GM12878 (cell line): ENCODE results near the gene ECM1. TPM values are rescaled to one million over a fixed set of nuclear protein-coding genes. Genes with fewer than 3 reads are reported as not detected.

Source experiments
- ATAC-seq: fragments of 200-7000 bp; cut with Tn5 transposase; 3 replicates; pipeline ENCODE4 v1.9.1; 2020; ENCODE audit warnings: mild to moderate bottlenecking, moderate library complexity
- BruUV-seq: library from RNA; stranded (reverse); fragments of 400-500 nt; replicated peaks from 2 replicates; lab custom pipeline; 2021; lab: Mats Ljungman, UMichigan
- CTCF ChIA-PET: fragments of 300-600 bp; sonication (Branson Sonifier 250); formaldehyde crosslinking; extraction: SDS; loops from one replicate; lab custom pipeline; 2021; ENCODE audit warnings: inconsistent platforms; lab: Yijun Ruan, JAX
- POLR2A ChIA-PET: fragments of 350-600 bp; formaldehyde crosslinking; extraction: SDS; loops from one replicate; lab custom pipeline; 2021; ENCODE audit warnings: inconsistent platforms; lab: Charles Lee
- RAD21 ChIA-PET: fragments of 300-600 bp; sonication (Branson Sonifier 250); formaldehyde crosslinking; loops from one replicate; lab custom pipeline; 2023; ENCODE audit warnings: antibody characterized with exemption; ENCODE audit not compliant: unreplicated experiment; lab: Charles Lee
- SMC1A ChIA-PET: fragments of 300-600 bp; sonication (Branson Sonifier 250); formaldehyde crosslinking; loops from one replicate; lab custom pipeline; 2023; ENCODE audit not compliant: unreplicated experiment, uncharacterized antibody; lab: Charles Lee
- DNase-seq: peaks from one replicate; pipeline ENCODE4 v3.0.0-alpha.2; 2011; ENCODE audit warnings: low read depth, low spot score
- FAIRE-seq: peaks from 3 replicates; lab custom pipeline; 2011; peaks lifted over from hg19 to GRCh38; lab: Jason Lieb, UNC
- H2AFZ ChIP-seq: 2 replicates; pipeline ENCODE4 v1.6.0; 2011; ENCODE audit warnings: low read depth, low read length, control low read depth; ENCODE audit not compliant: control insufficient read depth
- H3K27ac ChIP-seq: 2 replicates; pipeline ENCODE4 v1.5.1; 2011; ENCODE audit warnings: control low read depth; ENCODE audit not compliant: control insufficient read depth, insufficient read depth
- H3K27me3 ChIP-seq, 2 experiments: replicated peaks in 1 of 2; 2 replicates each; pipeline versions ENCODE4 v1.6.0 to v1.6.1; 2011; ENCODE audit warnings: low read length in 1 of 2; ENCODE audit not compliant: control insufficient read depth in 2 of 2, insufficient read depth in 2 of 2
- H3K36me3 ChIP-seq, 2 experiments: 2 replicates each; pipeline ENCODE4 v1.5.1; 2011; ENCODE audit warnings: low read length in 1 of 2; ENCODE audit not compliant: control insufficient read depth in 2 of 2, insufficient read depth in 2 of 2
- H3K4me1 ChIP-seq: 2 replicates; pipeline ENCODE4 v1.6.1; 2011; ENCODE audit warnings: mild to moderate bottlenecking, low read length, moderate library complexity, mixed read lengths; ENCODE audit not compliant: control insufficient read depth, insufficient read depth
- H3K4me2 ChIP-seq: 2 replicates; pipeline ENCODE4 v1.6.0; 2011; ENCODE audit warnings: control low read depth; ENCODE audit not compliant: control insufficient read depth, insufficient read depth
- H3K4me3 ChIP-seq: fragments of 200-600 bp; sonication (generic); 2 replicates; pipeline ENCODE4 v1.5.1; 2016
- H3K79me2 ChIP-seq: 2 replicates; pipeline ENCODE4 v1.6.0; 2011; ENCODE audit warnings: low read length; ENCODE audit not compliant: control insufficient read depth, insufficient read depth
- H3K9ac ChIP-seq: 2 replicates; pipeline ENCODE4 v1.8.0; 2011; ENCODE audit warnings: low read length, control low read depth, mixed read lengths; ENCODE audit not compliant: control insufficient read depth, insufficient read depth
- H3K9me3 ChIP-seq: replicated peaks from 3 replicates; pipeline ENCODE4 v1.5.1; 2011; ENCODE audit warnings: mild to moderate bottlenecking, low read length; ENCODE audit not compliant: control insufficient read depth, insufficient read depth
- H4K20me1 ChIP-seq: 2 replicates; pipeline ENCODE4 v1.6.0; 2011; ENCODE audit not compliant: control insufficient read depth, insufficient read depth
- ATF7 ChIP-seq: fragments of 450-650 bp; IDR thresholded peaks from 2 replicates; pipeline ENCODE4 v1.6.1; 2016; ENCODE audit warnings: low read depth, mild to moderate bottlenecking
- CBFB ChIP-seq: IDR thresholded peaks from 2 replicates; pipeline ENCODE4 v1.6.1; 2016; ENCODE audit warnings: antibody characterized with exemption, low read depth
- CEBPZ ChIP-seq: fragments of 150-350 bp; IDR thresholded peaks from 2 replicates; pipeline ENCODE4 v1.6.1; 2016; ENCODE audit warnings: low read depth, low read length
- KAT2A ChIP-seq: conservative IDR thresholded peaks from 2 replicates; pipeline ENCODE4 v1.6.1; 2011; ENCODE audit warnings: low read depth, low read length; ENCODE audit not compliant: control insufficient read depth
- MLLT1 ChIP-seq: fragments of 450-650 bp; IDR thresholded peaks from 2 replicates; pipeline ENCODE4 v1.6.1; 2016; ENCODE audit warnings: mild to moderate bottlenecking
- NBN ChIP-seq: fragments of 450-650 bp; IDR thresholded peaks from 2 replicates; pipeline ENCODE4 v1.6.1; 2016
- RAD51 ChIP-seq: fragments of 450-650 bp; IDR thresholded peaks from 2 replicates; pipeline ENCODE4 v1.6.1; 2016; ENCODE audit warnings: moderate library complexity, mild to moderate bottlenecking, inconsistent platforms
- SKIL ChIP-seq: fragments of 450-650 bp; IDR thresholded peaks from 2 replicates; pipeline ENCODE4 v1.6.1; 2017; ENCODE audit warnings: mild to moderate bottlenecking, low read depth, inconsistent platforms; ENCODE audit not compliant: poor library complexity, severe bottlenecking
- SP1 ChIP-seq: IDR thresholded peaks from one replicate; pipeline ENCODE4 v1.6.1; 2011; ENCODE audit warnings: low read depth, low read length
- TARDBP ChIP-seq: IDR thresholded peaks from 2 replicates; pipeline ENCODE4 v1.6.1; 2016; ENCODE audit warnings: borderline replicate concordance
- TCF3 ChIP-seq: IDR thresholded peaks from 2 replicates; pipeline ENCODE4 v1.6.1; 2012; ENCODE audit warnings: low read depth, mild to moderate bottlenecking, low read length, borderline replicate concordance; ENCODE audit not compliant: insufficient read depth
- YY1 ChIP-seq: IDR thresholded peaks from 2 replicates; pipeline ENCODE4 v1.6.1; 2011; ENCODE audit warnings: low read depth, mild to moderate bottlenecking, low read length
- ZNF24 ChIP-seq: fragments of 450-650 bp; IDR thresholded peaks from 2 replicates; pipeline ENCODE4 v1.6.1; 2017; ENCODE audit warnings: antibody characterized with exemption, mild to moderate bottlenecking
- ZNF384 ChIP-seq: IDR thresholded peaks from 2 replicates; pipeline ENCODE4 v1.6.1; 2012; ENCODE audit warnings: low read depth, mild to moderate bottlenecking, low read length, improper control_type of control experiment, borderline replicate concordance
- WGBS: methylation state at CpG from one replicate; pipeline ENCODE4 v1.1.6; 2016; ENCODE audit warnings: low lambda C conversion rate; ENCODE audit not compliant: insufficient replicate concordance, insufficient coverage; ENCODE audit errors: missing lambda C conversion rate; 5-methylcytosine and 5-hydroxymethylcytosine counted together
- in situ Hi-C: fragments of 300-500 bp; cut with MboI; formaldehyde crosslinking; loops from 9 replicates; pipeline ENCODE4 v1.14.3; 2018; ENCODE audit warnings: mixed read lengths
- intact Hi-C: fragments of 100-400 bp; cut with micrococcal nuclease; formaldehyde crosslinking; loops from one replicate; pipeline ENCODE4 v1.14.2; 2022; ENCODE audit not compliant: unreplicated experiment
- polyA plus RNA-seq, 11 experiments: library from polyadenylated mRNA; depleted of rRNA in 4 of 11; unstranded in 6 of 11; stranded (reverse) in 5 of 11; fragments of >200 nt; fragmentation: Nextera tagmentation in 4 of 11; fragmentation: Illumina TruSeq in 1 of 11; extraction: Ambion mirVana in 4 of 11; extraction: Trizol in 1 of 11; gene quantifications; 1 replicate in 1 of 11; 2 replicates in 10 of 11; pipeline versions ENCODE4 v1.2.1 to v1.2.3, GENCODE V29; 2011 to 2016; ENCODE audit warnings: inconsistent platforms in 2 of 11, missing spikeins in 2 of 11, low read depth in 1 of 11
- total RNA-seq, 4 experiments: library from RNA; depleted of rRNA in 3 of 4; stranded (reverse); fragments of >200 nt in 3 of 4; fragmentation: Illumina TruSeq in 1 of 4; extraction: Trizol in 1 of 4; gene quantifications; 2 replicates each; pipeline versions ENCODE4 v1.2.1 to v1.2.3, GENCODE V29; 2013 to 2021

The ECM1 gene
- total and polyA plus RNA-seq, 10 of the 15 experiments (the other 5 are each of a cell fraction or from before 2014, with no cell fraction given) = 0.06 to 1.3 (median 0.60) TPM

GRCh38 chr1:150544204-150544603, 36.3 kb downstream of the ECM1 start:
- ChIA-PET POLR2A (interaction anchor here (0.6 kb wide), 1 partner anchor 167 kb away, joined by 5 read pairs; no protein-coding TSS in a partner anchor), CTCF (interaction anchor here (4.9 kb wide), 1 partner anchor 12 kb away, joined by 20 read pairs; no protein-coding TSS in a partner anchor), RAD21 (interaction anchor here (0.6 to 1.1 kb wide), 2 partner anchors 16 to 43 kb away, joined by 3 to 4 read pairs; no protein-coding TSS in a partner anchor), SMC1A (interaction anchor here (0.7 to 1.0 kb wide), 3 partner anchors 8 to 294 kb away, joined by 3 read pairs; no protein-coding TSS in a partner anchor)
- WGBS = 88% methylated on average over 3 of the region's 3 CpGs
- Histone ChIP-seq H3K9ac (no peak overlapping the region), H2AFZ (no peak overlapping the region), H4K20me1 (no peaks in the 10 kb centered on the region), H3K4me3 (no peak overlapping the region), H3K36me3 (no peaks in the 10 kb centered on the region), H3K4me1 (peaks cover 3% of the 10 kb centered on the region; the same call in 1 of the 2 replicates), H3K4me2 (no peak overlapping the region), H3K27ac (no peak overlapping the region), H3K27me3 (no peaks in the 10 kb centered on the region), H3K79me2 (no peaks in the 10 kb centered on the region), H3K9me3 (no peaks in the 10 kb centered on the region)
- DNase-seq = no peak
- no peak for ATAC-seq
- in situ Hi-C loops (no loop called here), intact Hi-C loops (no loop called here)
- FAIRE-seq = no peak
- no TSS peak for BruUV-seq
- TF ChIP-seq NBN (no peak), ATF7 (no peak), YY1 (no peak), MLLT1 (no peak), SP1 (no peak), KAT2A (no peak), TARDBP (no peak), TCF3 (no peak), ZNF384 (no peak), CEBPZ (no peak), RAD51 (no peak), ZNF24 (no peak), CBFB (no peak), SKIL (no peak)
